GM12892 (cell line): Measurements from ENCODE around the gene AVPR1B.

Experiments used
- POLR2A ChIP-seq: IDR thresholded peaks from 2 replicates; pipeline ENCODE4 v1.6.1; 2011; ENCODE audit warnings: low read depth, low read length, control low read depth
- POLR2AphosphoS5 ChIP-seq: IDR thresholded peaks from 2 replicates; pipeline ENCODE4 v1.6.1; 2011; ENCODE audit warnings: low read depth, low read length, control low read depth
- TAF1 ChIP-seq: IDR thresholded peaks from 2 replicates; pipeline ENCODE4 v1.6.1; 2011; ENCODE audit warnings: low read depth, mild to moderate bottlenecking, control low read depth, low read length, borderline replicate concordance

GRCh38 chr1:206105464-206105995 is 11.7 kb downstream of the AVPR1B start:
- TF ChIP-seq POLR2A (no peak), POLR2AphosphoS5 (no peak), TAF1 (no peak)
